Loucy (cell line): ENCODE data around the gene ROBO1.

ENCODE experiments used
- CTCF ChIP-seq: fragments of 200-600 bp; sonication (generic); conservative IDR thresholded peaks from 2 replicates; pipeline ENCODE4 v1.5.1; 2014; ENCODE audit warnings: mild to moderate bottlenecking, antibody characterized with exemption, low read length
- EZH2phosphoT487 ChIP-seq: fragments of 200-600 bp; IDR thresholded peaks from 2 replicates; pipeline ENCODE4 v1.6.1; 2018; ENCODE audit warnings: antibody characterized with exemption, mild to moderate bottlenecking, moderate library complexity, borderline replicate concordance

GRCh38 chr3:78911394-78911793 is 856.4 kb downstream of the ROBO1 start:
- no peak for TF ChIP-seq CTCF
- TF ChIP-seq EZH2phosphoT487 = no peak
